Left renal pelvis (tissue), 4 donors: ENCODE measurements around the gene VRTN. TPM values are rescaled to one million over a fixed set of nuclear protein-coding genes. Genes with fewer than 3 reads are reported as not detected.

Source experiments
- polyA plus RNA-seq, 4 donors: library from polyadenylated mRNA; unstranded; fragments of 120-200 nt; gene quantifications; one replicate each; pipeline ENCODE4 v1.2.1, GENCODE V29; 2013; ENCODE audit not compliant: insufficient read length in 4 of 4

VRTN gene
- polyA plus RNA-seq, 4 donors = not detected

Other genes with a start within 250 kb of the VRTN start
- under 1 TPM in 3 of 4 donors, not detected in 1; 0.06 to 0.16 (median 0.13) TPM for gene VSX2, start 109.0 kb upstream of the VRTN start, polyA plus RNA-seq
- 100 to 1,000 TPM in 2 of 4 donors, 10 to 100 TPM in 2; 70.7 to 143 (median 88.7) TPM for gene ABCD4, start 45.5 kb upstream of the VRTN start, polyA plus RNA-seq
- gene SYNDIG1L, start 77.7 kb downstream of the VRTN start, polyA plus RNA-seq = under 1 TPM; 0.12 to 0.36 (median 0.27) TPM
- gene NPC2, start 144.8 kb downstream of the VRTN start, polyA plus RNA-seq = 100 to 1,000 TPM; 228 to 346 (median 322) TPM
- gene ISCA2, start 145.3 kb downstream of the VRTN start, polyA plus RNA-seq = 10 to 100 TPM; 27.4 to 46.1 (median 37.7) TPM